Mesendoderm (in vitro differentiated cells): ENCODE measurements around the gene SYNPO.

ENCODE experiments used
- DNase-seq: peaks from one replicate; pipeline ENCODE4 v3.0.0; 2013
- H2AK5ac ChIP-seq: 2 replicates; pipeline ENCODE4 v1.6.1; 2013; ENCODE audit warnings: low read length, inconsistent platforms
- H2BK120ac ChIP-seq: 2 replicates; pipeline ENCODE4 v1.6.1; 2013; ENCODE audit warnings: low read depth, mild to moderate bottlenecking, low read length, moderate library complexity, mixed read lengths
- H2BK15ac ChIP-seq: replicated peaks from 2 replicates; pipeline ENCODE4 v1.6.1; 2013; ENCODE audit warnings: low read depth, mild to moderate bottlenecking, moderate library complexity
- H2BK5ac ChIP-seq: 2 replicates; pipeline ENCODE4 v1.6.1; 2013; ENCODE audit warnings: low read length, inconsistent platforms
- H3K18ac ChIP-seq: 2 replicates; pipeline ENCODE4 v1.6.1; 2013; ENCODE audit warnings: mild to moderate bottlenecking, low read length, mixed read lengths
- H3K23ac ChIP-seq: one replicate; pipeline ENCODE4 v1.6.1; 2013; ENCODE audit warnings: low read length
- H3K27ac ChIP-seq: 2 replicates; pipeline ENCODE4 v1.5.1; 2013; ENCODE audit warnings: low read depth, mild to moderate bottlenecking, inconsistent platforms, low read length, moderate library complexity
- H3K27me3 ChIP-seq: 2 replicates; pipeline ENCODE4 v1.6.1; 2013; ENCODE audit warnings: low read length, control low read depth, mild to moderate bottlenecking, inconsistent platforms; ENCODE audit not compliant: insufficient read depth, poor library complexity
- H3K36me3 ChIP-seq: 2 replicates; pipeline ENCODE4 v1.6.1; 2013; ENCODE audit warnings: low read length, inconsistent platforms; ENCODE audit not compliant: control insufficient read depth, insufficient read depth
- H3K4ac ChIP-seq: one replicate; pipeline ENCODE4 v1.6.1; 2013; ENCODE audit warnings: low read depth, mild to moderate bottlenecking, low read length, moderate library complexity
- H3K4me1 ChIP-seq: 2 replicates; pipeline ENCODE4 v1.6.1; 2013; ENCODE audit warnings: low read depth, low read length, inconsistent platforms; ENCODE audit not compliant: control insufficient read depth
- H3K4me2 ChIP-seq: 2 replicates; pipeline ENCODE4 v1.6.1; 2013; ENCODE audit warnings: low read length
- H3K4me3 ChIP-seq: 2 replicates; pipeline ENCODE4 v1.5.1; 2013; ENCODE audit warnings: mild to moderate bottlenecking, low read length
- H3K56ac ChIP-seq: one replicate; pipeline ENCODE4 v1.6.1; 2013; ENCODE audit warnings: low read length
- H3K79me1 ChIP-seq: 2 replicates; pipeline ENCODE4 v1.6.1; 2013; ENCODE audit warnings: low read length, inconsistent platforms
- H3K79me2 ChIP-seq: 2 replicates; pipeline ENCODE4 v1.6.1; 2013; ENCODE audit warnings: mild to moderate bottlenecking, low read length; ENCODE audit not compliant: control insufficient read depth, insufficient read depth
- H3K9ac ChIP-seq: 2 replicates; pipeline ENCODE4 v1.6.1; 2013; ENCODE audit warnings: low read length, inconsistent platforms
- H4K5ac ChIP-seq: one replicate; pipeline ENCODE4 v1.6.1; 2013; ENCODE audit warnings: low read length
- H4K8ac ChIP-seq: one replicate; pipeline ENCODE4 v1.6.1; 2013; ENCODE audit warnings: low read depth, mild to moderate bottlenecking, control low read depth, low read length, moderate library complexity
- WGBS: extraction: QIAGEN DNeasy Blood & Tissue Kit; methylation state at CpG from one replicate; pipeline ENCODE4 v1.1.7; 2013; ENCODE audit warnings: low lambda C conversion rate, missing lambda C conversion rate; ENCODE audit not compliant: insufficient coverage; ENCODE audit errors: extremely low coverage; 5-methylcytosine and 5-hydroxymethylcytosine counted together

The SYNPO gene

GRCh38 chr5:150600616-150601490 lies 39.6 kb upstream of the SYNPO start:
- Histone ChIP-seq H3K56ac (no peak overlapping the region), H3K23ac (no peak overlapping the region), H3K4ac (no peak overlapping the region), H3K79me2 (no peaks in the 10 kb centered on the region), H2AK5ac (no peak overlapping the region), H3K36me3 (no peaks in the 10 kb centered on the region), H3K9ac (no peak overlapping the region), H3K79me1 (no peaks in the 10 kb centered on the region), H3K27ac (no peak overlapping the region), H2BK120ac (no peak overlapping the region), H3K4me3 (no peak overlapping the region), H2BK5ac (no peak overlapping the region), H3K4me2 (no peak overlapping the region), H3K27me3 (no peaks in the 10 kb centered on the region), H3K4me1 (peaks cover 7% of the 10 kb centered on the region), H4K5ac (no peak overlapping the region), H3K18ac (no peak overlapping the region), H4K8ac (no peak overlapping the region), H2BK15ac (no peak overlapping the region)
- DNase-seq: no peak
- no CpG with 5 or more reads among the region's 25 CpGs for WGBS

- H4K5ac ChIP-seq: no peak overlapping the region
- H4K8ac ChIP-seq: no peak overlapping the region
- H3K4ac ChIP-seq: no peak overlapping the region
- H3K36me3 ChIP-seq: no peaks in the 10 kb centered on the region
- H3K79me1 ChIP-seq: no peaks in the 10 kb centered on the region
- H2BK120ac ChIP-seq: no peak overlapping the region
- no peak overlapping the region for H2BK15ac ChIP-seq
- no peak overlapping the region for H3K9ac ChIP-seq
- no peak for DNase-seq
- H2AK5ac ChIP-seq: no peak overlapping the region
- H3K4me3 ChIP-seq: no peak overlapping the region
- H3K4me1 ChIP-seq: peaks cover 2% of the 10 kb centered on the region
- no peak overlapping the region for H3K18ac ChIP-seq
- no peak overlapping the region for H3K23ac ChIP-seq
- no CpG with 5 or more reads among the region's 16 CpGs for WGBS
- no peaks in the 10 kb centered on the region for H3K79me2 ChIP-seq
- H3K4me2 ChIP-seq: no peak overlapping the region
- no peak overlapping the region for H3K56ac ChIP-seq
- no peak overlapping the region for H3K27ac ChIP-seq
- no peak overlapping the region for H2BK5ac ChIP-seq
- H3K27me3 ChIP-seq: no peaks in the 10 kb centered on the region
These were observed 38.7 kb upstream of the SYNPO start for GRCh38 chr5:150601491-150602345.

- Histone ChIP-seq H3K18ac (no peak overlapping the region), H4K8ac (no peak overlapping the region), H3K56ac (no peak overlapping the region)
These were observed 37.4 kb upstream of the SYNPO start for GRCh38 chr5:150603052-150603451.

GRCh38 chr5:150603491-150603890 lies 37.0 kb upstream of the SYNPO start:
- H2BK5ac ChIP-seq: no peak overlapping the region
- H4K5ac ChIP-seq: no peak overlapping the region
- no peaks in the 10 kb centered on the region for H3K27me3 ChIP-seq
- H4K8ac ChIP-seq: no peak overlapping the region
- H3K36me3 ChIP-seq: no peaks in the 10 kb centered on the region
- H2BK120ac ChIP-seq: no peak overlapping the region
- H3K79me1 ChIP-seq: no peaks in the 10 kb centered on the region
- no peak for DNase-seq
- no peaks in the 10 kb centered on the region for H3K4me1 ChIP-seq
- H3K9ac ChIP-seq: no peak overlapping the region
- H3K4me3 ChIP-seq: no peak overlapping the region
- H3K27ac ChIP-seq: no peak overlapping the region
- H3K23ac ChIP-seq: no peak overlapping the region
- no peak overlapping the region for H3K18ac ChIP-seq
- no peak overlapping the region for H3K4me2 ChIP-seq
- no CpG with 5 or more reads among the region's 3 CpGs for WGBS
- H2AK5ac ChIP-seq: no peak overlapping the region
- no peaks in the 10 kb centered on the region for H3K79me2 ChIP-seq
- H3K56ac ChIP-seq: no peak overlapping the region
- no peak overlapping the region for H2BK15ac ChIP-seq
- no peak overlapping the region for H3K4ac ChIP-seq

More at GRCh38 chr5:150603052-150603451, 37.4 kb upstream of the SYNPO start:
- Histone ChIP-seq H2BK15ac (no peak overlapping the region), H2BK5ac (no peak overlapping the region), H3K4ac (no peak overlapping the region), H3K79me2 (no peaks in the 10 kb centered on the region), H3K27ac (no peak overlapping the region), H4K5ac (no peak overlapping the region), H2BK120ac (no peak overlapping the region), H3K36me3 (no peaks in the 10 kb centered on the region), H3K9ac (no peak overlapping the region), H3K4me3 (no peak overlapping the region), H3K27me3 (no peaks in the 10 kb centered on the region), H3K4me2 (no peak overlapping the region), H3K79me1 (no peaks in the 10 kb centered on the region), H2AK5ac (no peak overlapping the region), H3K4me1 (no peaks in the 10 kb centered on the region), H3K23ac (no peak overlapping the region)
- no CpG with 5 or more reads among the region's 4 CpGs for WGBS
- DNase-seq: no peak

GRCh38 chr5:150604010-150604409 lies 36.5 kb upstream of the SYNPO start:
- Histone ChIP-seq H3K27me3 (no peaks in the 10 kb centered on the region), H3K79me2 (no peaks in the 10 kb centered on the region), H3K4ac (no peak overlapping the region), H4K5ac (no peak overlapping the region), H3K4me1 (no peaks in the 10 kb centered on the region), H3K56ac (no peak overlapping the region), H3K4me2 (no peak overlapping the region), H3K9ac (no peak overlapping the region), H2BK5ac (no peak overlapping the region), H3K36me3 (no peaks in the 10 kb centered on the region), H3K23ac (no peak overlapping the region), H2BK120ac (no peak overlapping the region), H4K8ac (no peak overlapping the region), H3K4me3 (no peak overlapping the region), H3K79me1 (no peaks in the 10 kb centered on the region), H2AK5ac (no peak overlapping the region), H3K27ac (no peak overlapping the region), H2BK15ac (no peak overlapping the region), H3K18ac (no peak overlapping the region)
- no peak for DNase-seq
- no CpG with 5 or more reads among the region's 4 CpGs for WGBS
